HPDE6-E6E7 (cell line): Measurements from ENCODE around the gene SPHKAP.
"Not testable (repeated sequence)": the region's sequence is repeated elsewhere in the genome, so short reads cannot be mapped to it uniquely, and the experiment has no call there.

Experiments used
- DNase-seq: peaks from one replicate; pipeline ENCODE4 v3.0.0; 2011; ENCODE audit warnings: missing footprints; ENCODE audit errors: extremely low spot score

The SPHKAP gene

GRCh38 chr2:228181098-228182019 lies at the start of gene SPHKAP:
Gene SPHKAP, minus strand, starts transcription at chr2:228181687. Its CDS starts 89 bp downstream, at chr2:228181598.
- DNase-seq = no peak

GRCh38 chr2:228227466-228227865 lies 46.0 kb upstream of the SPHKAP start:
- DNase-seq = no peak

- no peak for DNase-seq
Measured at GRCh38 chr2:228224410-228224809, 42.9 kb upstream of the SPHKAP start.

DNA sequence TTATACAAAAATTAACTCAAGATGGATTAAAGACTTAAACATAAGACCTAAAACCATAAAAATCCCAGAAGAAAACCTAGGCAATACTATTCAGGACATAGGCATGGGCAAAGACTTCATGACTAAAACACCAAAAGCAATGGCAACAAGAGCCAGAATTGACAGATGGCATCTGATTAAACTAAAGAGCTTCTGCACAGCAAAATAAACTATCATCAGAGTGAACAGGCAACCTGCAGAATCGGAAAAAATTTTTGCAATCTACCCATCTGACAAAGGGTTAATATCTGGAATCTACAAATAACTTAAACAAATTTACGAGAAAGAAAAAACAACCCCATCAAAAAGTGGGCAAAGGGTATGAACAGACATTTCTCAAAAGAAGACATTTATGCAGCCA lies 37.1 kb upstream of the SPHKAP start:
- DNase-seq = not testable (repeated sequence)

GRCh38 chr2:228197504-228197903 lies 16.0 kb upstream of the SPHKAP start:
- DNase-seq = no peak

DNA sequence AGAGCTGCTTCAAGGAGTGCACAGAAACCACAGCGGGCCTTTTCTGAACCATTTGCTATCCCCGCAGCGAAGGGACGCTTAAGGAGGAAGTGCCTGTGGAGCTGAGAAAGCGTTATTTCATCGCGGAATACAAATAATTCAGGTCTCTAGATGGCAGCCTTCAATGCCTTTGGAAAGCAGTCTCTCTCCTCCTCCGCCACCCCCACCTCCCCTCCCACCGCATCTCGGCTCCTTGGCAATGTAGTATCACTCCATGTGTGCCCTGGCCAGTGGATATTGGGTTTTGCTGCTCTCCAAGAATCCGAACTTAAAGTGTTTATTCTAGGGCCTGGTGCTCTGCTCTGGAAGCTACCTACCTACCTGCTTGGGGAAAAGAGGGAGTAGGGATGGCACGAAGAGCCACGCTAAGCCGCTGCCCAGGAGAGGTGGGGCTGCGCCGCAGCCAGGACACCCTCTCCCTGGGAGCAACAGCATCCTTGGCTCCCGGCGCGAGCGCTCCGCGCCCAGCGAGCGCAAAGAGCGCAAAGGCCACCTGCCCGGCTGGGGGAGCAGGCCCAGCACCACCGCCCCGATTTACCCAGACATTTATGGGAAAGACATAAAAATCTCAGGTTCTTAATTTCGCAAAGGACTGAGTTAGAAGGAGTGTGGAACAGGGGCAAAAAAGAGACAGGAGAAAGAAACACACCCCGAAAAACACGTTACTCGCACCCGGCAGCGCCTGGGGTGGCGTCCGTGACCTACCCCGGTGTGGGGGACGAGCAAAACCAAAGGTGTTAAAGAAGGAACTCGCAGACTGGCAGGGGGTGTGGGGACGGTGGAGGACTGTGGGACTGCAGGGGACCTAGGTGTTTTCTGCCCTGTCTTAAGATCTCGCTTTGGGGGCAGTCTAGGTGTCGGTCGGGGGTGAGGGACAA lies 1.0 kb downstream of the SPHKAP start:
- DNase-seq = no peak

DNA sequence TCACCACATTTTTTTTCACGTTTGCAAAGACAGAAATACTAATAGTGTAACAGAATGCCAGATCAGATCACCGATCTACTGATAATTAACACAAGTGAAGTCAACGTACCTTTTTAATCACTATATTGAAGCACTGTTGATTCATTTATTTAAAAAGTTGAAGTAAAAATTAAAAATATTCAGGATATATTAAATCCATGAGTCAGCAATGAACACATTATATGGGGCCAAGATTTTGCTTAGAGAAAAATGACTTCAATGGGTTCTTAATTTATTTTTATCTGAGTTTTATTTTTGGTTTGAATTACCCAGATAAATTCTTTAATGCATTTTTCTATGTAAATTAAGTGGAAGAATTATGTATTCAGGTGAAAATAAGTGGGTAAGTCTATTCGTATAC lies 14.2 kb downstream of the SPHKAP start:
- DNase-seq = no peak

DNA sequence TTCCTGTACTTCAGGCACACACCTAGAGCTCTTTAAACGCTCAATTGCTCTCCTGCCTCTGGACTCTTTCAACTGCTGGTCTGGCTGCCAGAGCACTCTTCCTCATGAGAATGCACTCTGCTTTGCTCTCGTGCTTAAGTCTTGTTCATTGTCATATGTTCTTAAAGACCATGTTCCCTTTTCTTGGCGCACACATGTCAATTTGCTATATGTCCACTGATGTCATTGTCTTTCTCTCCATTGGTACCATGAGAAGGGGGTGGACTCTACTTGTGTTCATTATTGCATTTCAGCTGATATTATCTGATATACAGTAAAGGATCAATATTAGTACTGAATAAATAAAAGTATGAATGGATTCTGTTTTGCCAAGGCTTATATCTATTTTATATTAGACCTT lies 16.8 kb downstream of the SPHKAP start:
- DNase-seq = no peak

- DNase-seq = no peak
Measured at GRCh38 chr2:228157841-228158240, 23.6 kb downstream of the SPHKAP start.

DNA sequence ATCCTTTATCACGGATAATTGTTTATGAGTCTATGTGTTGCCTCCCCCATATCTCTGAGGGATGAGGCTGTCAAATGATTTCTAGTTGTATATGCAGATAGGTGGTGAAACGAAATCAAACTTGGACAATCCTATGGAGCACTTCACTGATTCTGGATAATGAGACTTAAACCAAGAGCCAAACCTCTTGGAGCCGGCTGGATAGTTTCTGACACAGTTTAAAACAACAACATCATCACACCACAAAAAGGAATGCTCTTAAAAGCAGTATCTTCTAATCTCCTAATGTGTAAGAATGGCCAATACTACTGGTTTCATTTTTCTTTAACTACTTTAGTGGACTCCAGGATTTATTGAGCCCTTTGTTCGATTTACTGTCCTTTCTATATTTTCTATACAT lies 36.5 kb downstream of the SPHKAP start:
- DNase-seq = no peak

DNA sequence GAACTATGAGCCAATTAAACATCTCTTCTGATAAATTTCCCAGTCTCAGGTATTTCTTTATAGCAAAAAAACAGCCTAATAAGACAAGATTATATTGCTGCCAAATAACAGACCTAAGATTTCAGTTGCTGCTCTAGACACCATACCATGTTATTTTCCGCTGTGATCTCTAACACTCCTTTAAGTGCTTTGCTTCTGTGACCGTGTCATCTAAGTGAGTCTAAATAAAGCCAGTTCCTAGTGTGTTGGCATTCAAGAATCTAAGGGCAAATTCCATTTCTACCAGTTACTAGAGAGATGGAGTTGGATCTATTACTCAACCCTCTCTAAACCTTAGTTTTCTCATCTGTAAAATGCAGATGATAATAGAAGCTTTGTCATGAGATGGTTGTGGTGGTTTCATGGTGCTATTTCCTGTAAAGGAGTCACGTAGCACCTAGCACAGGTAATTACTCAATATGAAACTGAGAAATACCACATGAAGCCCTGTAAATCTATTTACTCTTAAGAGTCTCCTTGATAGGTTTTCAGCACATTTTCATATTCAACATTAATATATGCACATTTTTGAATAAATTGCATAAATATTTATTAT lies 40.5 kb downstream of the SPHKAP start:
- no peak for DNase-seq

GRCh38 chr2:228136027-228136426 lies 45.5 kb downstream of the SPHKAP start:
- no peak for DNase-seq

DNA sequence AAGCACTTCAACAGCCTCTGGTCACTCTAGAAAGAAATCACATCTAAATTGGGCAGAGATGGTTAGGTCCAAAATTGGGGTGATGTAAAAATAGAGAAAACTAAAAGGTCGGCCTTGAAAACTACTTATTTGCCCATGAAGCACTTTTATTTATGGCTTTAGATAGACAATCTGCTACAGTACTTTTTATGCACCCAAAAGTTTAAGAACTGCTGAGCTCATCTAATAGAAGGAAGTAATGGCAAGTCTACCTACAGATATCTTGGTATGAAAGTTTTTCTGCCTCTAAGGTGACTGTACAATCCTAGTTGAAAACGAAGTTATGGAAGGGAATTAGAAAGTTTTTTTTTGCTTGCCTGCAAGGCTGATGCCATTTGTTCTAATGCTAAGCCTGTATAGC lies 46.2 kb downstream of the SPHKAP start:
- no peak for DNase-seq

GRCh38 chr2:228131833-228132232 lies 49.7 kb downstream of the SPHKAP start:
- no peak for DNase-seq

GRCh38 chr2:228126401-228126800 lies 55.1 kb downstream of the SPHKAP start:
- DNase-seq = no peak

- DNase-seq = no peak
Measured at GRCh38 chr2:228118940-228119339, 62.5 kb downstream of the SPHKAP start.

DNA sequence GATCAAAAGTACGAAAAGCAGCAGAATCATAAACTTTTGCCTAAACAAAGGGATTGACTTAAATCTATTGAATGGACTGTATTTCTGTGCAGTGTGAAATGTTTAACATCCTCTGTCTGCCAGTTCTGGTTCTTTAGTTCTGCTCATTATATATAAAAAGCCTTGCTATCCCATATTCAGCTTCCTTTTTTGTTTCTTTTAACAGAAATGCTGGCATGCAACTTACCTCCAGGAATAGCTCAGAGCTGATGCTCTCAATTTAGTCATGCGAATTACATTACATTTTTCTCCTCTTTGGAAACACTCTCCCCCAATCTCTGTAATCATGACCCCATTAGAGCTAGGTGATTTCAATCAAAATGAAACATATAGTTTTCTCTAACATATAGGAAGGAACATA lies 73.6 kb downstream of the SPHKAP start:
- DNase-seq = no peak

DNA sequence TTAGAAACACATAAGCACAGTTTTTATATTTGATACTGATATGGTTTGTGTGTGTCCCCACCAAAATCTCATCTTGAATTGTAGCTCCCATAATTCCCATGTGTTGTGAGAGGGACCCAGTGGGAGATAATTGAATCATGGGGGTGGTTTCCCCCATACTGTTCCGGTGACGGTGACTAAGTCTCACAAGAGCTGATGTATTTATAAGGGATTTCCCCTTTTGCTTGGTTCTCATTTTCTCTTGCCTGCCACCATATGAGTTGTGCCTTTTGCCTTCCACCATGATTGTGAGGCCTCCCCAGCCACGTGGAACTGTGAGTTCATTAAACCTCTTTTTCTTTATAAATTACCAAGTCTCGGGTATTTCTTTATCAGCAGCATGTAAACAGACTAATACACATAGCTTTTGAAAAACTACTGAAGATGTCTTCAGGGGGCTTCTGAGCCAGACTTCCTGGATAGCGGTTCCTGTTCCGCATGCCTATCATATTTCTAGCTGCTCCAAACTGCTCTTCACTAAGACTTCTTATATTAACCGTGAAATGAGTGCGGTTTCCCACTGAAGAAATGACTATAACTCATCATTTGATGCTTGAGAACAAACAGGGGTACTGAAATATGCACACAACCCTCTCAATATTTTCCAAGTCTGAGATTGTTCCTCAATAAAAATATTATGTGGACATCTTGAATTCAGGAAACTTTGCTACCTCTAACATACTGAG lies 75.8 kb downstream of the SPHKAP start:
- DNase-seq = no peak

GRCh38 chr2:228104215-228104614 lies 77.3 kb downstream of the SPHKAP start:
- no peak for DNase-seq

- no peak for DNase-seq
Measured at GRCh38 chr2:228103379-228103778, 78.1 kb downstream of the SPHKAP start.

GRCh38 chr2:228102949-228103348 lies 78.5 kb downstream of the SPHKAP start:
- DNase-seq = no peak
